CD14-positive monocyte (primary cell): ENCODE data around the gene BAZ2B. TPM values are rescaled to one million over a fixed set of nuclear protein-coding genes. Genes with fewer than 3 reads are reported as not detected.

ENCODE experiments used
- DNase-seq, 3 donors: peaks; one replicate each; pipeline ENCODE4 v3.0.0-alpha.2; 2011 to 2022
- H2AFZ ChIP-seq: 2 replicates; pipeline ENCODE4 v1.6.0; 2012; ENCODE audit warnings: mild to moderate bottlenecking, low read depth, low read length, inconsistent platforms; ENCODE audit not compliant: insufficient read depth, poor library complexity, severe bottlenecking
- H3K27ac ChIP-seq, 2 donors: 1 replicate in 1 of 2; 2 replicates in 1 of 2; pipeline ENCODE4 v1.5.1; 2012 to 2013; ENCODE audit warnings: low read length in 2 of 2, control low read depth in 1 of 2, inconsistent platforms in 1 of 2, low read depth in 1 of 2, mild to moderate bottlenecking in 1 of 2
- H3K27me3 ChIP-seq, 2 donors: one replicate each; pipeline versions ENCODE4 v1.6.0 to v1.6.1; 2011 to 2013; ENCODE audit warnings: low read length in 2 of 2; ENCODE audit not compliant: control insufficient read depth in 2 of 2, insufficient read depth in 2 of 2
- H3K36me3 ChIP-seq, 2 donors: replicated peaks in 1 of 2; 1 replicate in 1 of 2; 2 replicates in 1 of 2; pipeline versions ENCODE4 v1.5.1 to v1.6.1; 2012 to 2013; ENCODE audit warnings: low read length in 2 of 2, control low read depth in 1 of 2, inconsistent platforms in 1 of 2, mild to moderate bottlenecking in 1 of 2; ENCODE audit not compliant: insufficient read depth in 2 of 2, control insufficient read depth in 1 of 2
- H3K4me1 ChIP-seq, 2 donors: 1 replicate in 1 of 2; 2 replicates in 1 of 2; pipeline versions ENCODE4 v1.5.1 to v1.6.1; 2012 to 2013; ENCODE audit warnings: low read length in 2 of 2, control low read depth in 1 of 2, inconsistent platforms in 1 of 2, mild to moderate bottlenecking in 1 of 2, moderate library complexity in 1 of 2; ENCODE audit not compliant: insufficient read depth in 2 of 2, control insufficient read depth in 1 of 2
- H3K4me2 ChIP-seq: replicated peaks from 2 replicates; pipeline ENCODE3; 2012; ENCODE audit warnings: low read length, moderate library complexity, mild to moderate bottlenecking; ENCODE audit not compliant: poor library complexity, severe bottlenecking; ENCODE audit errors: extremely low read depth
- H3K4me3 ChIP-seq, 3 experiments: fragments of 200-600 bp in 1 of 3; sonication (generic) in 1 of 3; replicated peaks in 1 of 3; 1 replicate in 2 of 3; 2 replicates in 1 of 3; pipeline ENCODE4 v1.5.1; 2011 to 2013; ENCODE audit warnings: low read length in 3 of 3, mild to moderate bottlenecking in 3 of 3, control low read depth in 2 of 3, low read depth in 2 of 3, inconsistent platforms in 1 of 3, moderate library complexity in 1 of 3
- H3K79me2 ChIP-seq: 2 replicates; pipeline ENCODE4 v1.6.0; 2012; ENCODE audit warnings: mild to moderate bottlenecking, control low read depth, inconsistent platforms, low read length, moderate library complexity; ENCODE audit not compliant: insufficient read depth
- H3K9ac ChIP-seq: 2 replicates; pipeline ENCODE4 v1.6.0; 2017; ENCODE audit warnings: low read length, mild to moderate bottlenecking; ENCODE audit not compliant: insufficient read depth, poor library complexity, severe bottlenecking
- H3K9me3 ChIP-seq, 2 donors: replicated peaks in 1 of 2; 1 replicate in 1 of 2; 2 replicates in 1 of 2; pipeline versions ENCODE4 v1.5.1 to v1.6.1; 2012 to 2013; ENCODE audit warnings: low read length in 2 of 2, control low read depth in 1 of 2; ENCODE audit not compliant: control insufficient read depth in 1 of 2, insufficient read depth in 1 of 2
- H4K20me1 ChIP-seq: 2 replicates; pipeline ENCODE4 v1.6.0; 2012; ENCODE audit warnings: mild to moderate bottlenecking, low read length, control low read depth, moderate library complexity; ENCODE audit not compliant: insufficient read depth
- H3K27ac Mint-ChIP-seq, 7 donors: one replicate each; pipeline ENCODE4 v1.8.0; 2020; ENCODE audit warnings: mild to moderate bottlenecking in 7 of 7, mixed read lengths in 7 of 7, moderate library complexity in 6 of 7, inconsistent platforms in 2 of 7
- H3K27me3 Mint-ChIP-seq, 3 donors: one replicate each; pipeline ENCODE4 v1.8.0; 2021 to 2022; ENCODE audit warnings: low read depth in 3 of 3, mild to moderate bottlenecking in 3 of 3, mixed read lengths in 3 of 3, moderate library complexity in 3 of 3, inconsistent platforms in 1 of 3
- H3K36me3 Mint-ChIP-seq, 2 donors: one replicate each; pipeline ENCODE4 v1.8.0; 2020; ENCODE audit warnings: mixed read lengths in 2 of 2, inconsistent platforms in 1 of 2, mild to moderate bottlenecking in 1 of 2
- H3K4me1 Mint-ChIP-seq: one replicate; pipeline ENCODE4 v1.8.0; 2020; ENCODE audit warnings: mild to moderate bottlenecking, mixed read lengths
- H3K4me3 Mint-ChIP-seq, 2 donors: one replicate each; pipeline ENCODE4 v1.8.0; 2020; ENCODE audit warnings: mild to moderate bottlenecking in 2 of 2, mixed read lengths in 2 of 2, moderate library complexity in 1 of 2
- H3K9me3 Mint-ChIP-seq, 7 donors: one replicate each; pipeline ENCODE4 v1.8.0; 2020 to 2022; ENCODE audit warnings: mixed read lengths in 7 of 7, mild to moderate bottlenecking in 6 of 7, moderate library complexity in 6 of 7, inconsistent platforms in 2 of 7
- CTCF ChIP-seq: fragments of 200-600 bp; IDR thresholded peaks from one replicate; pipeline ENCODE4 v1.8.0; 2022; ENCODE audit warnings: antibody characterized with exemption, mild to moderate bottlenecking
- WGBS: methylation state at CpG from one replicate; pipeline ENCODE4 v1.1.5; 2013; ENCODE audit warnings: missing lambda C conversion rate; ENCODE audit not compliant: insufficient coverage; 5-methylcytosine and 5-hydroxymethylcytosine counted together
- intact Hi-C, 2 donors: fragments of 100-400 bp; cut with micrococcal nuclease; formaldehyde crosslinking; loops; one replicate each; pipeline versions ENCODE4 v1.15.0 to v1.15.1; 2023
- polyA plus RNA-seq, 3 donors: library from polyadenylated mRNA; depleted of rRNA in 1 of 3; unstranded in 2 of 3; stranded (reverse) in 1 of 3; fragments of 300-500 nt in 2 of 3; fragments of >200 nt in 1 of 3; fragmentation: Illumina TruSeq in 2 of 3; gene quantifications; 1 replicate in 2 of 3; 2 replicates in 1 of 3; pipeline ENCODE4 v1.2.3, GENCODE V29; 2012 to 2021

Gene BAZ2B
- polyA plus RNA-seq, 3 donors: 12.9 to 34.2 (median 31.6) TPM

- Histone ChIP-seq H3K4me2 (peak within 1 kb of the TSS; percentile 78), H3K4me1 (peaks cover 23 to 37% of the 10 kb centered on the region in 2 donors), H3K27ac (peak within 1 kb of the TSS; percentile 91 to 92), H3K9ac (peak within 1 kb of the TSS; percentile 92), H3K4me3 (peak within 1 kb of the TSS; percentile 70 to 94 (median 91)), H3K27me3 (no peaks in the 10 kb centered on the region), H3K9me3 (no peaks in the 10 kb centered on the region), H3K36me3 (peaks cover 6 to 18% of the 10 kb centered on the region in 2 donors), H3K79me2 (peaks cover 40% of the 10 kb centered on the region), H2AFZ (peak within 1 kb of the TSS; percentile 98), H4K20me1 (no peaks in the 10 kb centered on the region)
- Mint-ChIP-seq H3K4me3 (peak within 1 kb of the TSS; percentile 89 to 94), H3K36me3 (peaks cover 8 to 16% of the 10 kb centered on the region in 2 donors), H3K27ac (peak within 1 kb of the TSS; percentile 92 to 97 (median 96)), H3K9me3 (peaks cover 0 to 2% (median 0%) of the 10 kb centered on the region in 7 donors), H3K4me1 (peaks cover 34% of the 10 kb centered on the region), H3K27me3 (peaks cover 0 to 2% (median 0%) of the 10 kb centered on the region in 3 donors)
- no peak for TF ChIP-seq CTCF
- peak; percentile 48 to 77 (median 53) for DNase-seq
- WGBS: 3% methylated on average over 52 of the region's 64 CpGs
- intact Hi-C loops: loop anchor here in 1 of 2 donors (5.0 kb wide), 1 partner anchor 39 kb away; no protein-coding TSS in a partner anchor
These were observed 330.2 kb downstream of the BAZ2B start, which contains the start of gene WDSUB1 for GRCh38 chr2:159285929-159286708. TSS of gene WDSUB1 (minus strand) at chr2:159286703. CDS start at chr2:159283069, 3,634 bp downstream.

DNA sequence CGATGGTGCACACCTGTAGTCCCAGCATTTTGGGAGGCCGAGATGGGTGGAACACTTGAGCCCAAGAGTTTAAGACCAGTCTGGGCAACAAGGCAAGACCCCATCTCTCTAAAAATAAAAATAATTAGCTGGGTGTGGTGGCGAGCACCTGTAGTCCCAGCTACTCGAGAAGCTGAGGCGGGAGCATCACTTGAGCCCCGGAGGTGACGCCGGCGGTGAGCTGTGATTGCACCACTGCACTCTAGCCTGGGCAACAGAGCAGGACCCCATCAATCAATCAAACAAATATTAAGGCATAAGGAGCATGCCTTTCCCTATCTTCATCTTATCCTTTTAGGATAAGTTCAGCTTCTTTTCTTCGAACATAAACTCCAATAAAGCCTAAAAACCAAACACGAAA, 330.9 kb downstream of the BAZ2B start:
- peak overlapping the region in 1 of 2 donors; percentile 92 for H3K27ac ChIP-seq
- H3K4me1 Mint-ChIP-seq: peaks cover 29% of the 10 kb centered on the region
- peak overlapping the region in 4 of 7 donors; percentile 74 to 93 (median 86) for H3K27ac Mint-ChIP-seq
- intact Hi-C loops: loop anchor here in 1 of 2 donors (5.0 kb wide), 1 partner anchor 38 kb away; no protein-coding TSS in a partner anchor
- peaks cover 0 to 2% (median 0%) of the 10 kb centered on the region in 3 donors for H3K27me3 Mint-ChIP-seq
- H3K4me2 ChIP-seq: peak overlapping the region; percentile 78
- peak overlapping the region; percentile 92 for H3K9ac ChIP-seq
- 91% methylated on average over 9 of the region's 11 CpGs for WGBS
- H3K79me2 ChIP-seq: peaks cover 47% of the 10 kb centered on the region
- peaks cover 17 to 30% of the 10 kb centered on the region in 2 donors for H3K4me1 ChIP-seq
- no peaks in the 10 kb centered on the region for H4K20me1 ChIP-seq
- no peak for DNase-seq
- peaks cover 0 to 2% (median 0%) of the 10 kb centered on the region in 7 donors for H3K9me3 Mint-ChIP-seq
- H3K36me3 ChIP-seq: peaks cover 7 to 25% of the 10 kb centered on the region in 2 donors
- H3K9me3 ChIP-seq: no peaks in the 10 kb centered on the region
- H3K36me3 Mint-ChIP-seq: peaks cover 10 to 19% of the 10 kb centered on the region in 2 donors
- no peak for TF ChIP-seq CTCF
- H3K27me3 ChIP-seq: no peaks in the 10 kb centered on the region
- peak overlapping the region; percentile 98 for H2AFZ ChIP-seq
- peak overlapping the region in 2 of 3 experiments; percentile 91 to 94 for H3K4me3 ChIP-seq
- peak overlapping the region; percentile 89 to 94 for H3K4me3 Mint-ChIP-seq
